Activated CD8-positive, alpha-beta memory T cell treated with anti-CD3 and anti-CD28 coated beads, Interleukin-2, amount 50 U/mL, for 1 hour (primary cell): Measurements from ENCODE around the gene PARP11.

ENCODE experiments used
- DNase-seq: peaks from one replicate; pipeline ENCODE4 v3.0.0-alpha.2; 2020; ENCODE audit errors: extremely low read depth

PARP11 gene, protein sequence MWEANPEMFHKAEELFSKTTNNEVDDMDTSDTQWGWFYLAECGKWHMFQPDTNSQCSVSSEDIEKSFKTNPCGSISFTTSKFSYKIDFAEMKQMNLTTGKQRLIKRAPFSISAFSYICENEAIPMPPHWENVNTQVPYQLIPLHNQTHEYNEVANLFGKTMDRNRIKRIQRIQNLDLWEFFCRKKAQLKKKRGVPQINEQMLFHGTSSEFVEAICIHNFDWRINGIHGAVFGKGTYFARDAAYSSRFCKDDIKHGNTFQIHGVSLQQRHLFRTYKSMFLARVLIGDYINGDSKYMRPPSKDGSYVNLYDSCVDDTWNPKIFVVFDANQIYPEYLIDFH

DNA sequence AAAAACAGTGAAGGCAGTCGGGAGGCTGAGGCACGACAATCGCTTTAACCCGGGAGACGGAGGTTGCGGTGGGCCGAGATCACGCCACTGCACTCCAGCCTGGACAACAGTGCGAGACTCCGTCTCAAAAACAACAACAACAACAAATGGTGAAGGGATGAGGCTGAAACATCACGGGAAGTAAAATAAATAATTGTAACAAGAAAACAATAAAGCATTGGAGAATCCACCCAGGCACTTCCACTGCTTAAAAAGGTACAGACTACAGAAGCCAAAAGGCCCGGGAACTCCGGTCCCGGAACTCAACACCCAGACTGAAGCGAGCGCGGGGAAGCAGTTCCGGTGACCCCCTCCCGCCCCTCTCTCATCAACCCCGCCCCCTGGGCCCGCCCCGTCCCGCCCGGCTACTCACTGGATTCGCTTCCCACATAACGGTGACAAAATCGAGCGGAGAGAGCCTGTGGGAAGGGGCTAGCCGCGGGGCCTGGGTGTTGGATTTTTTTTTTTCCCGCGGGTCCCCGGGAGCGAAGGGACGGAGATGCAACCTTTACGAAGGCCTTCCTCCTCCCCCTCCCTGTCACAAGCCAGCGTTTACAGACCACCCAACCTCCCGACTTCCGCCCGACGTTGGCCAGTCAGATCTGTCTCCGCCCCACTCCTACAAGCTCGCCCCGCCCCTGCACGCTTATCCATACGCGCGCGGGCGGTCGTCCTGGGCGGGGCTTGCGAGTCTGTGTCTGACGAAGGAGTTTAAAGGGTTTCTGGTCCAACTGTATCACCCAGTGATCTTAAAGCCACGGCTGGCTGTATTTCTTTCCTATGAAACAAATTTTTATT, at the start of gene PARP11:
TSS of gene PARP11 (minus strand) at position 600 of the 837 bp plus-strand sequence. CDS start at position 430, 170 bp downstream.
- peak; percentile 92 for DNase-seq

DNA sequence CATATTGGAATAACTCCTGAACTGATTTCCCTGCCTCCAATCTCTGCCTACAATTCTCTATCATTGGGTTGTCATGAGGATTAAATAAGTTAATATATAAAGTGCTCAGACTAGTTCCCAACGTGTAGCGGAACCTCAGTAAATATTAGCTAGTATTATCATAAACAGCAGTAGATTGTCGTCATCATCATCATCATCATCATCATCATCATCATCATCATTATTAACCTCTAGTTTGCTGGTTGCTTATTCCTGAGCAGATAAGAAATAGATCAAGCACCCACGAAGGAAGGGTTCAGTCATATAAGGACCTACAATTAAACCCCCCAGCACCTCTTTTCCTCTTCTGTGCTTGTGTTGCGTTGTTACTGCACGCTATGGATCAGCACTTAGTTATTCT, 48.8 kb upstream of the PARP11 start:
- no peak for DNase-seq

DNA sequence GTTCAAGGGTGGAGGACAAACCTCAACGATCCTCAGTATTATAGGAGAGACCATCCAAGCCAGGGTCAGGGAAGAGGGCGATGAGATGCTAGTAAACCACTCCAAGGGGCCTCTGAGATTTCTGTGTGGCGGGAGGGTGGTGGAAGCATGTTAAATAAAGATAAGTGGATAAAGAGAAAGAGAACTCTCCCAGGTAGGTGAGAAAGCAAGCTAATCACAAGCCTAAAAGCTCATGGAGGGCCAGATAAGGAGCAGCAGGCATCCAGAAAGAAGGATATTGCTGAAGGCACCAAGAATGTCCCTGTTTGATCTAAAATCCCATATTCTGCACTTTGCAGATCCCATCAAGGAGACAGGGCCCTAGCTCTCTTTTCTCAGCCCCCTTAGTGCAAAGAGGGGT, 48.3 kb upstream of the PARP11 start:
- no peak for DNase-seq

DNA sequence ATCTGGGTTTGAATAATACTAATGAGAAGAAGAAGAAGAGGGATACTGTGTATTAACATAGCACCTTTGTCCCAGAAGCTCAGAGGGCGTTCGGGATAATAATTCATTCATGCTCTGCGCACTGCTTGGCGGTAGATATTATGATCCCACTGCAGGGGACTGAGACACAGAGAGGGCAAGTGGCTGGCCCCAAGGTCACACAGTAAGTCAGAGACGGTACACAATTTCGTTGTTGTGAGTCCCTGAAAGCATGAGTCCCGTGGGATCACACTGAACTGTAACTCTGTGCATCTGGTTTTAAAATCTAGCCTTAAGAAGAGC, 47.9 kb upstream of the PARP11 start:
- no peak for DNase-seq

DNA sequence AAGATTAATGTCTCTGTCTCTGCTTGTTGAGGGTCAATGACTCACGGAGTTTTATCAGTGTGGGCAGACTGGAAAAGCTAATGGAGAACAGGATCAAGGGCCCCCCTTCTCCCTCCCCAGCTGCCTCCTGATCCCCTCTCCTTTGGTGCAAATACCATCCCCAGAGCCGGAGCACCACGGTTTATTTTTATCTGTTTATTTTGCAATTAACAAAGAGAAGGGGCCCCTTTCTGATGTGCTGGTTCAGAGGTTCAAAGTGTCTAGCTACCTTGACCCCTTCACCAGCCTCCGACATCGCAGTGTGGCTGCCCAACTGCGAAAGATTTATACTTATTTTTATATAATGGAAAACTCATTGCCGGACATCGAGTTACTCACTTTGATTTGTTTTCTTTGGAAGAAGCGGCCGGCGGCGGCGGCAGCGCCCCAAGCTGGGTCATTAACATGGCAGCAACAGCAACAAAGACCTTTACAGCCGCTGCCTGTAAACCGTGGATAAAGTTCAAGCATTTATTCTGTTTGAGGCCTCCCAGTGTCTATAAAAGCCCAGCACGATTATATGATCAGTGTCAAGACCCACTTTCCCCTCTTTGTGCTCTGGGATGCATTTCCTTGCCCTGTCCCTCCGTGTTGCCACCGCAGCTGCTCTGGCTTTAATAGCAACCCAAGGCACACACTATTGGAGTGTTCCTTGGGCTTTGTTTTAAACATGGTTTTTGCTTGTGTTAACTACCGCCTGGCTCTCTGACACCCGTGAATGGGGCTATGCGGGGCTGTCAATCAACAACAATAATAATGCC, 47.4 kb upstream of the PARP11 start:
- DNase-seq = no peak

DNA sequence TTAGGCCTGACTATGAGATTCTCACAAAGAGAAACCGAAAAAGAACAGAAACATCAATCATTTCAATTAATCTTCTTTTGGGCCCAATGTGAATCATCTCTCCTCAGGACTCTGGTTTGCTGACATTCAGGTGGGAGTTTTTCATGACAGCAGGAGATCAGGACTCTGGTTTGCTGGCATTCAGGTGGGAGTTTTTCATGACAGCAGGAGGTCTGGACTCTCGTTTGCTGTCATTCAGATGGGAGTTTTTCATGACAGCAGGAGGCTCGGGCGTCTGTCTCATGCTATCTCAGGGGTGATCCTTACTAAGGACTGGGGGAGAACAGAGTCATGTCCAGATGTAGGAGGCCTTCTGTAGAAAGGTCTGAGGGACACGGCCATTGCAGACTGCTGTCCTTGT, 40.1 kb upstream of the PARP11 start:
- DNase-seq = no peak

DNA sequence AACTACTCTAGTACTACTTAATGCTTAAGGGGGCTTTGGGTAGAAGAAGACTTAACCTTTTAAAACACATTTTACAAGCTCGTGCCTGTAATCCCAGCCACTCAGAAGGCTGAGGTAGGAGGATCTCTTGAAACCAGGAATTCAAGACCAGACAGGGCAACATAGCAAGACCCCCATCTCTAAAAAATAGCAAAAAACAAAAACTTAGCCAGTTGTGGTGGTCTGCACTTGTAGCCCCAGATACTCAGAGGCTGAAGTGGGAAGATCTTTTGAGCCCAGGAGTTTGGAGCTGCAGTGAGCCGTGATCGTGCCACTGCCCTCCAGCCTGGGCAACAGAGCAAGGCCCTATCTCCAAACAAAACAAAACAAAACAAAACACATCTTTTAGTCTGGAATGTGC, 39.7 kb upstream of the PARP11 start:
- no peak for DNase-seq

DNA sequence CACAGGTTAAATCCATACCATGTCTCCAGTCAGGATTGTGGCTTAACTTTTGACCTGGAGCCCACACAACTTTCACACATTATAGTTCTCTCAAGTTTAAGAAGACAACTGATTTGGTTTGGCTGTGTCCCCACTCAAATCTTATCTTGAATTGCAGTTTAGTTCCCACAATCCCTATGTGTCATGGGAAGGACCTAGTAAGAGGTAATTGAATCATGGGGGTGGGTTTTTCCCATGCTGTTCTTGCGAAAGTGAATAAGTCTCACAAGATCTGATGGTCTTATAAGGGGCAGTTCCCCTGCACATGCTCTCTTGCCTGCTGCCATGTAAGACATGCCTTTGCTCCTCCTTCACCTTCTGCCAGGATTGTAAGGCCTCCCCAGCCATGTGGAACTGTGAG, 38.2 kb upstream of the PARP11 start:
- no peak for DNase-seq

DNA sequence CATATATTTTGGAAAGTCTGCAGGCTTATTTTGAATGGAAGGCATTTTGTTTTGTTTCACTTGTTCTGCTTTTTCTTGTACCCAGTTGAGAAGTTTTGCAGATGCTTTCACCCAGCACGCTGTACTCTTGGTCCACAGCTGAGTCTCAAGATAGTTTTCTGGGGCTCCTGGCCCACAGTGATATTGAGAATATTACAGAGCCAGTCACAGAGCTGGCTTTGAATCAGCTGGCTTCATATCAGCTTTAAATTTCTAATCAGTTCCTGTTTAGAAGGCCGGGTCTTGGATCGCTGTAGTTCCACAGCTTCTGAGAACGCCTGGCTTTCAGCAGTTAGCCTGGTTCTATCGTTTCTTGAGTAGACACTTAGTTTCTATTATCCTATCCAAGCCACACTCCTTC, 32.5 kb upstream of the PARP11 start:
- no peak for DNase-seq

DNA sequence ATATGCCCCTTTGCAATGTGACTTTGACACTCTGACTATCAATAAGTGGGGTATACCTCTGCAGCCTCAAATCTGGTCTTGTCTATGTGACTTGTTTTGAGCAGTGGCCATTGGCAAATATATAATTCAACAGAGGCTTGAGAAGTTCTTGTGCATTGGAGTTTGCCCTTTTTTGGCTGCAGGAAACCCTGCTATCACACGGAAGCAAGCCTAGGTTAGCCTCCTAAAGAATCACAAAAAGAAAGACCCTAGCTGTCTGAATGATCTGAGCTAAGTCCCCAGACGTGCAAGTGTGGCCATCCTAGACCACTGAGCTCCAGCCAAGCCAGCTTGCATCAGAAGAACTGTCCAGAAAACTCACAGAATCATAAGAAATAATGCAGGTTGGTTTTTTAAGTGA, 31.8 kb upstream of the PARP11 start:
- no peak for DNase-seq

DNA sequence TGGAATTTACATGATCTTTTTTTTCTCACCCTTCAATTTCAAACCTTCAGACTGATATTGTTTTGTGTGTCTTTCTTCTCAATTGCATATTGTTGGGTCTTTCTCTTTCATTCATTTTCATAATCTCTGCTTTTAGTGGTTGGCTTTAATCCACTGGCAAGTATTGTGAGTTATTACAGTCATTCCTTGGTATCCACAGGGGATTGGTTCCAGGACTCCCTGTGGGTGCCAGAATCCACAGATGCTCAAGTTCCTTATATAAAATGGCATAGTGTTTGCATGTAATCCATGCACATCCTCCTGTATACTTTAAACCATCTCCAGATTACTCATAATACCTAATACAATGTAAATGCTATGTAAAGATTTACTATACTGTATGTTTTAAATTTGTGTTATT, 29.7 kb upstream of the PARP11 start:
- DNase-seq = no peak

DNA sequence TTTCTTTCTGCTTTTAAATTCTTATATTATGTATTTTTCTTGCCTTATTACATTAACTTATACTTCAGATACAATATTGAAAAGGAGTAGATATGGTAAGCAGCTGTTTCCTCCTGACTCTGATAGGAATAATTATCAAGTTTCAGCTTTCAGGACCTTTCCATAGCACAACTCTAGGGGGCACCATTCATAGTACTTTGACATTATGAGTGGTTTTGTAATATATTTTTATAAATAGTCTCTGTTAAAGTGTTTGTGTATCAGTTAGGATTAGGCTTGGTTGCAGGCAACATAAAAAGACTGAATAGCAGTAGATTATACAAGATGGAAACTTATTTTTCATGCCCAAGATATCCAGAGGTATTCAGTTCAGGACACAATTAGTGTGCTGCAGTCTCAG, 27.9 kb upstream of the PARP11 start:
- DNase-seq = no peak

DNA sequence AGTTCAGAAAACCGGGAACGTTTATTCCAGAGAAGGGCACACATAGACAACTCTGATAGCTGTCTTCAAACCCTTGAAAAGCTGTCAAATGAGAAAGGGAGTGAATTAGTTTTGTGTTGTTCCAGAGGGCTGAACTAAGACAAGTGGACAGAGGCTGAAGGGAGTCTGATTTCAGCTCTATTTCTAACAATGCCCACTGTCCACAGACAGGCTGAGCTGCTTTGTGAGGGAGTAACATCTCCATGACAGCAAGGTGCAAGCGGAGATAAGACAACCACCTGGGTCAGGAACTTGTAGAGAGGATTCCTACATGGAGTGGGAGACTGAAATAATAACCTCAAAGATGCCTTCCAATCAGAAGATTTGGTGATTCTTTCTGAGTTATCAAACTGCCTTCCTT, 25.6 kb upstream of the PARP11 start:
- no peak for DNase-seq

DNA sequence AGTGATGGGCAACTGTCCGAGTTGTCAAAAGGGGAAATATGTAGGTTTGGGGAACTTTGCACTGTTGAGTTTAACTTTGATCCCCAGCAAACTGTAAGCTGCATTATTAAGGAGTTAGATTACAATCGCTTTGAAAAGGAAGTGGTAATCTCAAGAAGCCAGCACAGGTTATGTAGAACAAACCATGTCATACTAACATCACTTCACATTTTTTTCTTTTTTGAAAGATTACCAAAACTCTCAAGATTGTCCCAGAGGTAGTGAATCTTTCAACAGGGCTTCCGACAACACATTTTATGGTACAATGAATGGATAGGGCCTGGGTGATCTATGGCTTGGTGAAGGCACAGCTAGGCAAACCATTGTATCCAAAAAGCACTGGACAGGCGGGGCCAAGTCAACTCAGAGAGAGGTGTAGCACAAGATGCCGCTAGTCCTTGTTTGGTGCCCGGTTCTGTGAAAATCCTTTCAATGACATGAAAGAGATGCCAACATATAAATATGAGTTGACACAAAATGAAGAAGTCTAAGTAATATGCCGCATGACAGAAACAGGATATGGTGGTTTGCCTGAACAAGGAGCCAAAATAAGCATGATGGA, 24.3 kb upstream of the PARP11 start:
- DNase-seq = no peak

DNA sequence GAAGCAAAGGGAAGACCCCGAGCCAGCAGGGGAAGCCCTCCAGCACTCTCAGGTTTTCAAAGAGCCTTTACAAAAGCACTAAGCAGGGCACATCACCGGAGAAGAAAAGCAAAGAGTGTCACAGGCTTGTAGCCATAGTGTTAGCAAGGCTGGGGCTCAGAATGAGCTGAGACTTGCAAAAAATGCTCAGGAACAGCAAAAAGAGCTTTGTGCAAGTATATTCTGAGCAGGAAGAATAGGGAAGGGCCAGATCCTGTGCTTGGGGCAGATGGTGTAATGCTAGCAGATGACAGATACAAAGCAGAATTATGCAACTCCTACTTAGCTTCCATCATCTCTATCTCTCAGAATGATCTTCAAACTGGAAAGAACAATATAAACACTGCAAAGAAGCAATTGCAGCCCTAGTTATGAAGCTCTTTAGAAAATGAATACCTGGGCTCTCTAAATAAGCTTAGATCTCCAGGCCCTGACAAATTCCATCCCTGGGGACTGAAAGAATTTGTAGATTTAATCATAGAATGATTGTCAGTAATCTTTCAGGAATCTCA, 23.7 kb upstream of the PARP11 start:
- DNase-seq = no peak

DNA sequence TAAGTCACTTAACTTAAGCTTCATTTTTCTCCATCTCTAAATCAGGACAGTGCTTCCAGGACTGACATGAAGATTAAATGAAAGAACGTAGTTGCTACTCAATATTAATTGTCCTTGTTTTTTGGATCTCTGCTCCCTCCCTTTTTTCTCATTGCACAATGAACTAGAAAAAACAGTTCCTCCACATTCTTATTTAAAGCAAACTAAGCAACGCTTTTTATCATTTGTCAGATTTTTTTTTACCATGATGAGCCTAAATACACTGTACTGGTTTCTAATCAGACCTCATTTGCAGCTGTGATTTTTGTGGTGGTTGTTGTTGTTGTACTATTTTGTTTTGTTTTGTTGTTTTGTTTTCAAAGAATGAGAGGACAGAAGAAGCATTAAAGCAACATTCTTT, 23.2 kb upstream of the PARP11 start:
- no peak for DNase-seq

DNA sequence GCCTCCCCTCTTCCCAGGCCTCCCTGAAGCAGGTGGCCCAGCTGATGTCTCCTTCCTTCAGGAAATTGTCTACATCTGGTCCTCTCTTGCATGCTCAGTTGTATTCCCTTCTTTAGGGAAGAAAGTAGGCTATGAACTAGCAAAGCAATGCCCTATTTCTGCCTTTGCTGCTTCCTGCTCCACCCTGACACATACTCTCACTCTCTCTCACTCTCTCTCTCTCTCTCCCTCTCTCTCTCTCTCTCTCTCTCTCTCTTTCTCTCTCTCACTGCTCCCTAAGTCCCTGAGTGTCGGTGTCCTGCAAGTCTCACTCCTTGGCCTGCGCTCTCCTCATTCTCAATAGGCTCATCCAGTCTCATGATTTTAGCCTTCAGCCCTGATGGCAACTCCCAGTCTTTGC, 19.4 kb upstream of the PARP11 start:
- DNase-seq = no peak

DNA sequence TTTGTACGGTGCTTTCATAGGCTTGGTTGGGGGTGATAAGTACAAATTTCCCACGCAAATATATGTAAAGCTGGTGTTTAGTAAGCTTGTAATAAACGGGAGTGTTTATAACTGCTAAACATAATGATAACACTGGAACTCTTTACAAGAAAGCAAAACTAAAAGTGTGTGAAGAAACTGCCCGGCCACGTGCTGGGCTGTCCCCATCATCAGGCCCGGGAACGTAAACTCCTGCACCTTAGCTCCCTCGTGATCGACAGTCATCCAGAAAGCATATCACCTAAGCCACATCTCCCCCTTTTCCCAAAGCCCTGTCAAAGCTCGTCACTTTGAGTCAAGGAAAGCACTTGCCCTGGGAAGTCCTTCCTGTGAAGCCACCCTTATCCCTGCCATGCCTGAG, 18.0 kb upstream of the PARP11 start:
- no peak for DNase-seq

DNA sequence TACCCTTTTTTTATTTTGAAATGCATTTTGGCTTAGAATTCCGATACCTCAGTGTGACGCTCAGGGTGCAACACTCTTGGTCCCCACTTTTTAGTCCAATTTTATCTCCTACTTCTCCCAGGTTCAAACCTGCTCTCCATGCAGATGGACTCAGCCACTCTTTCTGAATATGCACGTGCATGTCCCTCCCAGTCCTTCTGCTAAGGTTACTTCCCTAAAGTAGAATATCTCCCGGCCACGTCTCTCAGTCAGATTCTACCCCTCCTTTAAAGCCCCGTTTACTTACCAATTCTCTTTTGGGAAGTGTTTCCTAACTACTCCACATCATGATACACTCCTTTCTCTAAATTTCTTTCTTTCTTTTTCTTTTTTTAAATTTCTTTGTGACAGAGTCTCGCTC, 15.5 kb upstream of the PARP11 start:
- no peak for DNase-seq

DNA sequence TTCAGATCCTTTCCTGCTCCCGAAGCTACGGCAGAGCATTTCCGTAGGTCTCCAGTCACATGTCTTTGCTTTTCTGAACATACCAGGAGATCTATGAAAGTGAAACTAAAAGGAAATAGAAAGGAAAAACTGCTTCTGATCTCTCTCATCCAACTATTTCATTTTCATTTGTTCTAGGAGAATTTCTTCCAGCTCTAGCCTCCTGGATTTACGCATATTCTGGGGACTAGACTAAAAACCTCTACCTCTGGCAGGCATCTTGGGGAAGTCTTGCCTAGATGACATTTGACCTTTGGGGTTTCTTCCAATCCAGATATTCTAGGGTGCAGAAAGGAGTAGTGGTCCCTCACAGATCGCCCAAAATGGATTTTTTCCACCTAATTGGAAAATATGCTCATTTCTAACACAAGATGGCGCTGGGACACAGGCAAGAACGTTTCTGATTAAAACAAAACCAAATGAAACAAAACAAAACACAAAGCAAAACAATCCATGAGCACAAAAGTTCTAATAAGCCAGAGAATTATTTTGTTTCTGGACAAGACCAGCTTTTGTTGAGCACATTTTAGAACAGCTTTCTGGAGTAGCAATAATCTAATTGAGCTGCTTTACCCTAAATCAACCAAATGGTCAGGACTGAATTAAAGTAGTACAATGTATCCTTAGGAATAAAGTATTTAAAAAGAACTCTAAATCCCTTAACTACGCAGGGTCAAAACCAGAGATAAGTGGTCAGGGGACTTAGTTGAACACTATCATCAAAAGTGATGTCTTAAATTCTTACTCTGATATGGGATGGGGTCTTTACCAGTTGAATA, 12.3 kb upstream of the PARP11 start:
- peak; percentile 22 for DNase-seq

DNA sequence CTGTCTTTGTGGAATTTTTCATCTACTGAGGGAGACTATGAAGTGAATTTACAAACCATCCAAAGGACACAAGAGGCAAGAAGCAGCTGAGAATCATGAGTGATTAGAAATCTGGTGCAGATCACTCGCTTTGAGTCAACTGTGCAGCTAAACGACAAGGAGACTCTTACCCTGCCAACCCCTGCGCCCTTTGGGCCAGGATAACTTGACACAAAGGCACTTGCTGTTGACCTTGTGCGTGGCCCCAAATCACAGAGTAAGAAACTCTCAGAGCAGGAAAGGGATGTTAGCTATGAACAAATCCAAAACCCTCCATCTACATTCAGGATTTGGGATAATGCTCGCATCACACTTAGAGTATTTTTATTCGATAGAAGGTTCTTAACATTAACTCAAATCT, 11.5 kb upstream of the PARP11 start:
- DNase-seq = no peak
